ENCODE measurements around the gene NMNAT2. TPM values are rescaled to one million over a fixed set of nuclear protein-coding genes. Genes with fewer than 3 reads are reported as not detected.

NMNAT2 gene
- total RNA-seq, 5 donors from 2014 or later (not counting 1 experiment from before 2014, with no cell fraction given): 0.16 TPM; not detected in 4

- 33% methylated on average over 1 of the region's 4 CpGs for WGBS (ENCODE audit: insufficient coverage)
- CTCF ChIA-PET: no interaction called here
- Mint-ChIP-seq H3K36me3 (no peaks in the 10 kb centered on the region), H3K9me3 (no peaks in the 10 kb centered on the region), H3K27me3 (peaks cover 39 to 53% of the 10 kb centered on the region in 2 donors), H3K4me3 (no peak overlapping the region), H3K4me1 (no peaks in the 10 kb centered on the region), H3K27ac (no peak overlapping the region)
- POLR2A ChIA-PET: interaction anchor here in 1 of 2 donors (0.7 kb wide), 1 partner anchor 15 kb away, joined by 3 read pairs; no protein-coding TSS in a partner anchor
- no peak for DNase-seq
- H3K36me3 ChIP-seq (ENCODE audit: control insufficient read depth in 2 of 2, extremely low read depth in 1 of 2, insufficient read depth in 1 of 2, low read length in 1 of 2): no peaks in the 10 kb centered on the region
- peaks cover 0 to 14% of the 10 kb centered on the region in 2 experiments for H3K27me3 ChIP-seq (replicated peaks in 1 of 2; ENCODE audit: control insufficient read depth in 2 of 2, extremely low read depth in 1 of 2, insufficient read depth in 2 of 2, low read length in 1 of 2)
- H3K27ac ChIP-seq (ENCODE audit: low read length): no peak overlapping the region
- ATAC-seq (replicated peaks in 1 of 4): no peak
- H3K4me1 ChIP-seq (ENCODE audit: control insufficient read depth in 1 of 2, extremely low read depth in 1 of 2, insufficient read depth in 2 of 2, low read length in 2 of 2): no peaks in the 10 kb centered on the region
- H3K9me3 ChIP-seq: no peaks in the 10 kb centered on the region
- no peak overlapping the region for H3K4me3 ChIP-seq (ENCODE audit: control insufficient read depth in 1 of 2, extremely low read depth in 1 of 2, low read length in 1 of 2)
Measured at GRCh38 chr1:183330335-183330734, 87.8 kb downstream of the NMNAT2 start.

- Histone ChIP-seq H3K36me3 (ENCODE audit: control insufficient read depth in 2 of 2, extremely low read depth in 1 of 2, insufficient read depth in 1 of 2, low read length in 1 of 2) (no peaks in the 10 kb centered on the region), H3K4me3 (ENCODE audit: control insufficient read depth in 1 of 2, extremely low read depth in 1 of 2, low read length in 1 of 2) (no peak overlapping the region), H3K4me1 (ENCODE audit: control insufficient read depth in 1 of 2, extremely low read depth in 1 of 2, insufficient read depth in 2 of 2, low read length in 2 of 2) (no peaks in the 10 kb centered on the region), H3K9me3 (no peaks in the 10 kb centered on the region), H3K27me3 (replicated peaks in 1 of 2; ENCODE audit: control insufficient read depth in 2 of 2, extremely low read depth in 1 of 2, insufficient read depth in 2 of 2, low read length in 1 of 2) (peaks cover 0 to 14% of the 10 kb centered on the region in 2 experiments), H3K27ac (ENCODE audit: low read length) (no peak overlapping the region)
- no peaks in the 10 kb centered on the region for H3K36me3 Mint-ChIP-seq
- DNase-seq (no peak), ATAC-seq (replicated peaks in 1 of 4) (no peak)
- no CpG with 5 or more reads among the region's 1 CpG for WGBS (ENCODE audit: insufficient coverage)
- H3K4me3 Mint-ChIP-seq: no peak overlapping the region
- ChIA-PET POLR2A (no interaction called here), CTCF (no interaction called here)
- no peak overlapping the region for H3K27ac Mint-ChIP-seq
- no peaks in the 10 kb centered on the region for H3K4me1 Mint-ChIP-seq
- peaks cover 34 to 40% of the 10 kb centered on the region in 2 donors for H3K27me3 Mint-ChIP-seq
- H3K9me3 Mint-ChIP-seq: no peaks in the 10 kb centered on the region
Measured at GRCh38 chr1:183328371-183328770, 89.8 kb downstream of the NMNAT2 start.

DNA sequence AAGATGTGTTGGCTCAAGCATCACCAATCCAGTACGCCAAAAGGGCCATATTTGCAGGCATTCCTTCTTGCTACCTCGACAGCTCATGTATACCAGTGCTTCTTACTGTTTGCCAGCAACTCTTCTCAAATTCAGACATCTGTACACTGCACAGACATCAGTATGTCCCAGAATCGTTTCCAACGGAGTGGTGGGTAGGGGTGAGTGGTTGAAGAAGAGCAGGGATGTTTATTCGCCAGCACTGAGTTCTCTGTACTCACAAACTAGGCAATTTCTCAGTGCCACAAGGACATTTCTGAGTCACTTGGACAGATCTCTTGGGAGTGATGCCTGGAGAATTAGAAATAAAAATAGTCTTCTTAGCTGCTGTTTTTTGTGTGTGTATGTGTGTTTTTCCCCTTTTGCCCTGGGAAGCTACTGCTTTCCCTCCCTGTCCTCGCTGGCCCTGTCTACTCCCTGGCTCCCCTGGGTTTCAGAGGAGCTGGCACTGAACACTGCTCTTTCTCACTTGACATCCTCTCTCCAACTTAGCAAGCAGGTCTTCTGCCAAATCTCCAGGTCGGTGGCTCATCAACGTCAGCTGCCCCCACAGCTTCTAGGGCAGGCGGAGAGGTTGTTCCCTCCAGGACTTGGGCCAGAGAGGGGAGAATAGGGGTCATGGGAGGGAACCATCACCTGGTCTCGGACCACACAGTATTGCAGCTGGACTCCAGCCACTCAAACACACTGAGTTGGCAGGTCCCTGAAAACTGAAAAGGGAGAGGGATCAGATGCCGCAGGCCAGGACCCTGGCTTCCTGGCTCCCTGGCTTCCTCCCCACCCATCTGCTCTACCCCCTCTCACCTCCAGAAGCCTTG is 90.5 kb downstream of the NMNAT2 start:
- no peak for DNase-seq
- H3K36me3 Mint-ChIP-seq: no peaks in the 10 kb centered on the region
- ChIA-PET POLR2A (no interaction called here), CTCF (no interaction called here)
- no peaks in the 10 kb centered on the region for H3K9me3 Mint-ChIP-seq
- Histone ChIP-seq H3K4me3 (ENCODE audit: control insufficient read depth in 1 of 2, extremely low read depth in 1 of 2, low read length in 1 of 2) (no peak overlapping the region), H3K36me3 (ENCODE audit: control insufficient read depth in 2 of 2, extremely low read depth in 1 of 2, insufficient read depth in 1 of 2, low read length in 1 of 2) (no peaks in the 10 kb centered on the region), H3K27ac (ENCODE audit: low read length) (no peak overlapping the region), H3K4me1 (ENCODE audit: control insufficient read depth in 1 of 2, extremely low read depth in 1 of 2, insufficient read depth in 2 of 2, low read length in 2 of 2) (no peaks in the 10 kb centered on the region), H3K9me3 (no peaks in the 10 kb centered on the region), H3K27me3 (replicated peaks in 1 of 2; ENCODE audit: control insufficient read depth in 2 of 2, extremely low read depth in 1 of 2, insufficient read depth in 2 of 2, low read length in 1 of 2) (peaks cover 0 to 13% of the 10 kb centered on the region in 2 experiments)
- no peak overlapping the region for H3K27ac Mint-ChIP-seq
- no peak for ATAC-seq (replicated peaks in 1 of 4)
- H3K4me1 Mint-ChIP-seq: no peaks in the 10 kb centered on the region
- peaks cover 34 to 40% of the 10 kb centered on the region in 2 donors for H3K27me3 Mint-ChIP-seq
- no peak overlapping the region for H3K4me3 Mint-ChIP-seq
- WGBS (ENCODE audit: insufficient coverage): 63% methylated on average over 7 of the region's 11 CpGs

DNA sequence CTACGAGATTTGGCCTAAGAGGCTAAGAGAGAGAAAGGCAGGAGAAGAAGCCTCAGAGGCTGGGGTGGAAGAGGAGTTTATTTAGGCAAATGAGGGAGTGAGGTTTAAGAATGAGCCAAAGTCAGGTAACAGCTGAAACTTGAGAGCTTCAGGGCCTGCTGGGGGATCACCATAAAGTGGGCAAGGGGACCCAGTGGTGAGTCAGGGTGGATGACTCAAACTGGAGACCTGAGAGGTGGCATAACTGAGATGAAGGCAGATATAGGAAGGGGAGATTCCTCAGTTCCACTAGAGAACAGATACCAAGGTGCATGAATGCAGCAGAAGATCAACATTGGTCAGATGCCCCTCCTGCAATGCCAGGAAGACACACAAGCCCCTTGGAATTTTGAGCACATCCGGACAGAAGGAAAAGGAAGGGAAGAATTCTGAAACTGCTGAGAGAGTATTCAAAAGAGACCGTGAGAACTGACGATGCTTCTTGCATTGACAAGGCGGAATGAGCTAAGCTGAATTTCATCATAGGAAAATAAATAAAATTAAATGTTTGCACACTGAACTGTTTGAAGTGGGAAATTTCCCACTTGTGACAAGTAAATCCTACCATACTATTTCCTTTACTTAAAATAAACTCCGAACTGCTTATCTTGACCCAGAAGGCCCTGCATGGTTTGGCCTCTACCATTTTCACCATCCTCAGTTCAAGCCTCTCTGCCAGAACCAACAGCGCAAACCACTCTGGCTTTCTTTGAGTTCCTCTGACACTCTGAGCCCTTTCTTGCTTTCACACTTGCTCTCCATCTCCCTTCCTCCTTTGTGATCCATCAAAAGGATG is 94.1 kb downstream of the NMNAT2 start:
- no peaks in the 10 kb centered on the region for H3K9me3 Mint-ChIP-seq
- Histone ChIP-seq H3K4me1 (ENCODE audit: control insufficient read depth in 1 of 2, extremely low read depth in 1 of 2, insufficient read depth in 2 of 2, low read length in 2 of 2) (no peaks in the 10 kb centered on the region), H3K27me3 (replicated peaks in 1 of 2; ENCODE audit: control insufficient read depth in 2 of 2, extremely low read depth in 1 of 2, insufficient read depth in 2 of 2, low read length in 1 of 2) (peaks cover 0 to 10% of the 10 kb centered on the region in 2 experiments), H3K27ac (ENCODE audit: low read length) (no peak overlapping the region), H3K4me3 (ENCODE audit: control insufficient read depth in 1 of 2, extremely low read depth in 1 of 2, low read length in 1 of 2) (no peak overlapping the region), H3K36me3 (ENCODE audit: control insufficient read depth in 2 of 2, extremely low read depth in 1 of 2, insufficient read depth in 1 of 2, low read length in 1 of 2) (no peaks in the 10 kb centered on the region), H3K9me3 (no peaks in the 10 kb centered on the region)
- peaks cover 23 to 26% of the 10 kb centered on the region in 2 donors for H3K27me3 Mint-ChIP-seq
- DNase-seq (no peak), ATAC-seq (replicated peaks in 1 of 4) (no peak)
- WGBS (ENCODE audit: insufficient coverage): 67% methylated on average over 3 of the region's 7 CpGs
- H3K4me3 Mint-ChIP-seq: no peak overlapping the region
- H3K36me3 Mint-ChIP-seq: no peaks in the 10 kb centered on the region
- no peak overlapping the region for H3K27ac Mint-ChIP-seq
- CTCF ChIA-PET: no interaction called here
- POLR2A ChIA-PET: no interaction called here
- no peaks in the 10 kb centered on the region for H3K4me1 Mint-ChIP-seq

DNA sequence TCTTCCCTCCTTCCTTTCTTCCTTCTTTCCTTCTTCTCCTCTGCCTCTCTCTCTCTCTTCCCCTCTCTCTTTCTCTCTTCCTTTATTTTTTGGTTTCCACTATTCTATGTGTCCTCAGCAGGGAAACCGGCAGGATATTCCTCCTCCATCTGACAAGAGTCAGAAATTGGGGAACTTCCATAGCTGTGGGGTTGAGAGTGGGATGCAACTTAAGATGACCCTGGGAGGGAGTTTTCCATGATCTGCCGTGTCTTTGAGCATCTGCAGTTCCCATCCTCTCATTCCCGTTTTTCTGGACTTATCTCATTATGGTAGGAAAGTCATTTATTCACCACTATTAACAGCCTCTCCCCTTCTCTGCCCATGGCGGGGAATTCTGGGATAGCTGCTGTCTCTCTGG is 98.6 kb downstream of the NMNAT2 start:
- Mint-ChIP-seq H3K9me3 (no peaks in the 10 kb centered on the region), H3K36me3 (no peaks in the 10 kb centered on the region), H3K27me3 (peaks cover 19 to 20% of the 10 kb centered on the region in 2 donors), H3K4me3 (no peak overlapping the region), H3K27ac (no peak overlapping the region), H3K4me1 (no peaks in the 10 kb centered on the region)
- Histone ChIP-seq H3K27me3 (replicated peaks in 1 of 2; ENCODE audit: control insufficient read depth in 2 of 2, extremely low read depth in 1 of 2, insufficient read depth in 2 of 2, low read length in 1 of 2) (peaks cover 0 to 15% of the 10 kb centered on the region in 2 experiments), H3K9me3 (no peaks in the 10 kb centered on the region), H3K4me1 (ENCODE audit: control insufficient read depth in 1 of 2, extremely low read depth in 1 of 2, insufficient read depth in 2 of 2, low read length in 2 of 2) (no peaks in the 10 kb centered on the region), H3K36me3 (ENCODE audit: control insufficient read depth in 2 of 2, extremely low read depth in 1 of 2, insufficient read depth in 1 of 2, low read length in 1 of 2) (no peaks in the 10 kb centered on the region), H3K4me3 (ENCODE audit: control insufficient read depth in 1 of 2, extremely low read depth in 1 of 2, low read length in 1 of 2) (no peak overlapping the region), H3K27ac (ENCODE audit: low read length) (no peak overlapping the region)
- CTCF ChIA-PET: no interaction called here
- ATAC-seq (replicated peaks in 1 of 4) (no peak), DNase-seq (no peak)
- POLR2A ChIA-PET: no interaction called here
- WGBS (ENCODE audit: insufficient coverage): no CpG with 5 or more reads among the region's 4 CpGs

GRCh38 chr1:183319051-183319450 is 99.1 kb downstream of the NMNAT2 start:
- DNase-seq (no peak), ATAC-seq (replicated peaks in 1 of 4) (no peak)
- H3K9me3 ChIP-seq: no peaks in the 10 kb centered on the region
- H3K9me3 Mint-ChIP-seq: no peaks in the 10 kb centered on the region
- H3K4me3 ChIP-seq (ENCODE audit: control insufficient read depth in 1 of 2, extremely low read depth in 1 of 2, low read length in 1 of 2): no peak overlapping the region
- H3K4me1 ChIP-seq (ENCODE audit: control insufficient read depth in 1 of 2, extremely low read depth in 1 of 2, insufficient read depth in 2 of 2, low read length in 2 of 2): no peaks in the 10 kb centered on the region
- no peaks in the 10 kb centered on the region for H3K4me1 Mint-ChIP-seq
- H3K27ac Mint-ChIP-seq: no peak overlapping the region
- ChIA-PET POLR2A (no interaction called here), CTCF (no interaction called here)
- no peak overlapping the region for H3K4me3 Mint-ChIP-seq
- 67% methylated on average over 3 of the region's 4 CpGs for WGBS (ENCODE audit: insufficient coverage)
- H3K36me3 ChIP-seq (ENCODE audit: control insufficient read depth in 2 of 2, extremely low read depth in 1 of 2, insufficient read depth in 1 of 2, low read length in 1 of 2): no peaks in the 10 kb centered on the region
- peaks cover 19 to 20% of the 10 kb centered on the region in 2 donors for H3K27me3 Mint-ChIP-seq
- no peaks in the 10 kb centered on the region for H3K36me3 Mint-ChIP-seq
- H3K27me3 ChIP-seq (replicated peaks in 1 of 2; ENCODE audit: control insufficient read depth in 2 of 2, extremely low read depth in 1 of 2, insufficient read depth in 2 of 2, low read length in 1 of 2): peaks cover 0 to 15% of the 10 kb centered on the region in 2 experiments
- no peak overlapping the region for H3K27ac ChIP-seq (ENCODE audit: low read length)

All from T-cell (primary cell).